ENCODE data around the gene RIN1.
"Not testable (repeated sequence)": the region's sequence is repeated elsewhere in the genome, so short reads cannot be mapped to it uniquely, and the experiment has no call there.

The RIN1 gene

DNA sequence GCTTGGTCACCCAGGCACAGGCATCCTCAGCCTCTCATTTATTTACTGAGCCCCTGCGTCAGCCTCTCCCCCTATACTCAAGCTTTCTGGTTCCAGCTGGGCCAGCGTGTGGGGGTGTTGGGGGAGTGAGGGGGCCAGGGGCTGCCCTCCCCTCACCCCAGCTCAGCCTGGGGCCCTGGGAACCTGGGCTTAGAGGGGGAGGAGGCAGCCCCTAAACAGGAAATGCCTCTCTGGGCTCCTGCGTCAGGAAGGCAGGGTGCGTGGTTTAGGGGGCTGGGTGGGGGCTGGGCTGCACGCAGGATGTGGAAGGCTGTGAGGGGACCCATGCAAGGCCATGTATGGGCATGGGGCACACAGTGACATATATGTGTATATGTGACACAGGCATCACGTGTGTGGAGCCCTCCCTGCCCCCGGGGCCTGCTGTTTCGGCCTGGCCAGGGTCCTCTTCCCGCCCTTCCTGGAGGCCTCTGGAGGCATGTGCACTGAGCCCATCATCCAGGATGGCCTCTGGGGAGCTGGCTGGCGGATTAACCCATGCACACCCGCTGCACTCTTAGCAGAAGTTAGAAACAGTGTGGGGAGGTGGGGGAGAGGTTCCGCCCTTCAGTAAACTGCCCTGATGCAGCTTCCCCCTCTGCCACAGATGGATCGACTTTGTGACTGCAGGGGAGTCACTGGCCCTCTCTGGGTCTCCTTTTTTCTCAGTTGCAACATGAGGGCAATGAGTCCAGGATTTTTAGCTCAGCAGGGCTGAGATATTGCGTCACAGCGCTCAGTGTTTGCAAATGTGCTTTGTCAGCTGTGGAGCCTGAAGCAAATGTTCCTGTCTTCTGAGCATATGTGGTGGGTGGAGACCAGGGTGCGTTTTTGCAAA lies 18.3 kb downstream of the RIN1 start:
- no peak for DNase-seq

DNA sequence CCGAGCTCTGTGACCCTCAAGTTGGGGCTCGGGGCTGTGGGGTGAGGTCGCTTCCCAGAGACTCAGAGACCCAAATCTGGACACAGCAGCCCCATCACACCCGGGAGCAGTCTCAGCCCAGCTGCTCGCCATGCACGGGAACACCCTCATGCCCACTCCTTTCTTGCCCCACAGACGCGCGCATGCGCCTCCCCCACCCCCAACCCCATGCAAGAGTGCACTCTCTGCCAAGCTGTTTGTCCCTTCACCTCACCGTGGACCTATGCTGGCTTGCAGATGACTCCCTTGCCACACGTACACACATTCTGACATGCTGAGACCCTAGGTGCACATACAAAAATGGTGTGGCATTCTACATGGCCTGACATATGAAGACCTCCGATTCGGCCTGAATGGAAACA lies 18.9 kb downstream of the RIN1 start:
- no peak for DNase-seq

DNA sequence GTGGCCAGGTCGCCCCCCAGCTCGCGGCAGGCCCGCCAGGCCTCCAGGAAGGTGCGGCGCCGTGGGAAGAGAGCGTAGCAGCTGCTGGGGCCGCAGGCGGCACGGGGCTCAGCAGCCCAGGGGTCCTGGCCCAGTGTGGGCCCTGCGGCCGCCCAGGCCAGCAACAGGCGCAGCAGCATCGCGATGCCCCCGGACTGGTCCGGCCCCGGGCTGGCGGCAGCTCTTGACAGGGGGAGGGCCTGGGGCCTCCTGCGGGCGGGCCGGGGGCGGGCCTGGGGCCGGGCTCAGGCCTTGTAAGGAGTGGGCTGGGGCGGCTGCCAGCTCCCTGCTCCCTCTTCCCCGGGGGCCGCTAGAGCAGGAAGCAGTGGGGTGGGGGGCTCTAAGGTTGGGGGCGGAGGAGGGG lies 19.4 kb downstream of the RIN1 start, which contains the start of gene CD248:
Gene CD248, minus strand, starts transcription at position 196 of the 403 bp plus-strand sequence. Its CDS starts 17 bp downstream, at position 179.
- DNase-seq, result no peak

DNA sequence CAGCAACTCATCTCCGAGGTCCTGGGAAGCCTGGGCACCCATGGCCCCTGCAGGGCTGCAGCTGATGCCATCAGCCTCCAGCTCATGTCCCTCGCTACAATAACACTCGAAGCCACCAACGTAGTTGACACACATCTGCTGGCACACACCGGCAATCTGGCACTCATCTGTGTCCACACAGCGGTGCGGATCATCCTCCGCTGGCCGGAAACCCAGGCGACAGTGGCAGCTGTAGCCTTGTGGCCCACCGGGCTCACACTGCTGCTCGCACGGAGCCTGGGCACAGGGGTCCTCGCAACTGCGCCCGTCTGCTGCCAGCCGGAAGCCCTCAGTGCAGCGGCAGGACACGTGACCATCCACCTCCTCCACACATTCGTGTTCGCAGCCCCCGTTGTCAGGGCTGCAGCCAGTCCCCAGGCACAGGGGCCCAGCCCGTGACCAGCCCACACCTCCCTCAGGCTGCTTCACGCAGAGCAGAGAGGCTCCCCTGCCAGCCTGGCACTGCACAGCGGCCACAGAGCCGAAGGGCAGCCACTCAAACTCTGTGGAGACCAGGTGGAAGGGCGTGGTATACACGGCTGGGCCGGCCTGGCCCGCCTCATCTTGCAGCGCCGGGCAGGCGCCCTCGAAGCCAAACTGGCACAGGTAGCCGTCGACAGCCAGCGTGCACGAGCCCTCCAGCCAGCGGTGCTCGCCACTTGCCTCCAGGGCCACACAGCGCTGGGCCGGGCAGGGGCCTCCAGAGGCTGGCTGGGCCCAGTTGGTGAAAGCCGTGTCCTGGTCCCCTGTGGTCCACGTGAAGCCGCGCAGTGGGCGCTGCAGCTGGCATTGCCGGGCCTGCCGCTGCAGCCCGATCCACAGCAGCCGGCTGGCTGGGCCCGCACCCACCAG lies 20.1 kb downstream of the RIN1 start:
- no peak for DNase-seq

DNA sequence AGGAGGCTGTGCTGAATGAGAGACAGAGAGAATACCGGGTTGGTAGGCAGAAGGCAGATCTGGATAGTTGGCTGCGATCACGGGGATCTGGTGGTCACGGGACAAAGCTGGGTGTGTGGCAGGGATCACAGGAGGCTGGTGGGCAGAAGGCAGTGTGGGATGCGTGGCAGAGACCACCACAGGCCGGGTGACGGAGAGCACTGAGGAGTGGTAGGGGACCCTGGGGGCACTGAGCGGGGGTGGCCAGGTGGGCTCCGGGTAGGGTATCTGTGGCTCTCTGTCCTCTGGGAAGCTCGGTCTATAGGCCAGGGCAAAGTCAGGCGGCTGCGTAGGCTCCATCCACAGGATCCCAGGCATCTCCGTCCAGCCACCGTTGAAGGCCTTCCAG lies 20.7 kb downstream of the RIN1 start:
- no peak for DNase-seq

DNA sequence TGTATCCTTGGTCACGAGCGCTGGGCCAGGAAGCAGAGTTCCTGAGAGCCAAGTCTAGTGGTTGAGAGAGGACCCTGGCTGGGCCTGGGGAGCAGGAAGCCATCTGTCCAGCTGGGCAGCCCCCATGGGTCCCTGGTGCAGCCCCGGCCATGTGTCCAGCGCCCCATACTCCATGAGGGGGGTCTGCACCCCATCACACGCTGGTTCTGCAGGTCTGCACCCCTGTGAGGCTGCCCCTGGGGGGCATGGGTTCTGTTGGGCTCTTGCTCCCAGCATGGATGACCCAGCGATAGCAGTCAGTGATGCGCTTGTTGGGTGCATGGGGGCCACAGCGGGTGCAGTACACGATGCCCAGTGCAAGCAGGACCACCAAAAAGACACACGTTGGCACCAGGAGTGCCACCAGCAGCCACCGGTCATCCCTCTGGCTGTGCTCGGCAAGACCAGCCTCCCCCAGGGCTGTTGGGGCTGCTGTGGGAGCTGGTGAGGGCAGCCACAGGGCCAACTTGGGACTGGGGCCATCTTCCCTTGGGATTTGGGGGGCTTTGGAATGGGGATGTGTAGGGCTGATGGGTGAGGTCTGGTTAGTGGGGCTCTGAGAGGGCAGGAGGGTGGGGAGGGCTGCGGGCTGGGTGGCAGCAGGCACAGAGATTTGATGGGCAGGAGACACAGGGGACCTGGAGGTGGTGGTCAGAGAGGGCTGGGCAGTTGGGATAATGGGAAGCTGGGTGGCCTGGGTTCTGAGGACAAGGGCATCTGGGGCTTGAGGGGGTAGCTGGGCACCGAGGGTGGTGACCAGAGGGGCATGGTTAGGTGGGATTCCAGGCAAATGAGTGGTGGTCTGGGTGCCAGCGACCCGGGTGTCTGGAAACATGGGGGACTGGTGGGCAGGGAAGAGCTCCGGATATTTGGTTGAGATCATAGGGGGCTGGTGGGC lies 21.4 kb downstream of the RIN1 start:
- DNase-seq, result no peak

DNA sequence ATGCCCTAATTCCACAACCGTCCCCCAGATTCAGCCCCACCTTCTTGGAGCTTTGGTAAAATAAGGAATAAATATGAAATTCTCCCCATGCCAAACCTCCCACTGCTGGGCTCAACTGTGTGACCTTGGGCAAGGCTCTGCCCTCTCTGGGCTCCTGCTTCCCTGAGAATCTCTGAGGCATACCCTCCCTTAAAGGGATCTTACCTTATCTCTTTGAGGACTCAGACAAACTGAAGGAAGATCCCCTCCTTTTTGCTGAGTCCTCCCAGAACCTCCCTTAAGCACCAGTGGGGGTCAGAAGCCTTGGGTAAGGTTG lies 22.1 kb downstream of the RIN1 start:
- no peak for DNase-seq

DNA sequence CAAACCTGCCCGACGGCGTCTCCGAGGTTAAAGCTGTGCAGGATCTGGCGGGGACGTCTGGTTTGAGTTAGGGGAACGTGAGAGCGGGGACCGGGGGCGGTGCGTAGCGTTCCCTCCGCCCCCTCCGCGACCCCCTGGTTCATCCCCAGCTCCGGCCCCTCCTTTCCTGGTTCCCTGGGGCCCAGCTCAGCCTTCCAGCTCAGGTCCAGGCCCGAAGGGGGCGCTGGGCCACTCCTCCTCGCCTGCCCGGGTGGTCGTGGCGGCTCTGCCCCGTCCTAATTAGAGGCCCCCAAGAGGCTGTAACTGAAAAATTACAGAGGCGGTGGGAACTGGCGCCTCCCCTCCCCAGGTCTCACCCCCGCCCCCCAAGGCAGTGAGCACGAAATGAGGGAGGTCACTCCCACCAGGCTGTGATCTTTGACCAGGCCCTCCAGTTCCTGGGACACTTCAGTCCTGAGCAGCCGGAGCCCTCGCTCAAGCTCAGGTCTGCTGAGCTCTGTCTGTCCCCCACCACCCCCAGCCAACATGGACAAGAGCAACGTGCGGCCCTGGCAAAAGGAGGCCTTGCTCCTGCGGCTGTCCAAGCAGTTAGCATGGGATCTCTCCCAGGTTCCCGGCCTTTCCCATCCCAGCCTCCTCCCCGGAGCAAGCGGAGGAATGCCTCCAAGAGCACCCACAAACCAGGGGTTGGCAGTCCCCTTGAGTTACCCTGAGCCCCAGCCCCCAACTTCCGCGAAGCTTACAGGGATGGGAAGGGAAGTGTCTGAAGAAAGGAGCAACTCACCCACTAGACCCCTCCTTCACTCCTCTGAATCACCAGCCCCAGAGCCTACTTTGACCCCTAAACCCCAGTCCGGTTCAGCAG lies 22.7 kb downstream of the RIN1 start:
- no peak for DNase-seq

DNA sequence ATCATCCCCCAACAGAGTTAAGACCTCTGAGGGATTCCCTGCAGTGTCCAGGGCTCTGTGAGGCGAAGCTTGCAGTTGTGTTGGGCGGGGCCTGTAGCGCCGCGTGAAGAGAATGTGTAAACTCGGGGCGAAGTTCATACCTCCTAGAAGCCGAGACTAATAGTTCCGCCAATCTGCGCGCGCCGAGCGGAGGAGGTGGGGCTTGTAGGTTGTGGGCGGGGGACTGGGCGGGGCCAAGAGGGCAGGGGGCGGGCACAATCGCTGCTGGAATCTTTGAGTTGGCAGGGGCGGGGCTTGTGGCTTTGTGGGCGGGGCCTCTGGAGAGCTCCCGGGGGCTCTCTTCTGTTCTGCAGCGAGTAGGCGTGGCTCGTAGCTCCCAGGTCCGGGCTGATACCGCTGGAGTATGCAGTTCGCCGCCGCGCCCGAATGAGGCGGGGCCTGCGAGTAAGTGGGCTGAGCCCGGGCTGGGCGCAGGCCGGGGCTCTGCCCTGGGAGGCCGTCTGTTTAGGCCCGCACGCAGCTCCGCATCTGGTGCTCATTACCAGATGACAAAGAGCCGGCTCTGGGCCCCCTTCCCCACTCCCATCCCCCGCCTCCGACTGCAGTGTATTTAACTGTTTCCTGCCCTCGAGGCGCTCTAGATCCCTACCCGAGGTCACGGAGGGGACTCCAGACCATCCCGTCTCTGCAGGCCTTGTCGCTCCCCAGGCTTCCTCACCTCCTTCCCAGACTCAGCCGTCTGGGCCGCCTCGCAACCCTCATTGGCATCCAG lies 23.5 kb downstream of the RIN1 start:
- peak; percentile 85 to 93 for DNase-seq

DNA sequence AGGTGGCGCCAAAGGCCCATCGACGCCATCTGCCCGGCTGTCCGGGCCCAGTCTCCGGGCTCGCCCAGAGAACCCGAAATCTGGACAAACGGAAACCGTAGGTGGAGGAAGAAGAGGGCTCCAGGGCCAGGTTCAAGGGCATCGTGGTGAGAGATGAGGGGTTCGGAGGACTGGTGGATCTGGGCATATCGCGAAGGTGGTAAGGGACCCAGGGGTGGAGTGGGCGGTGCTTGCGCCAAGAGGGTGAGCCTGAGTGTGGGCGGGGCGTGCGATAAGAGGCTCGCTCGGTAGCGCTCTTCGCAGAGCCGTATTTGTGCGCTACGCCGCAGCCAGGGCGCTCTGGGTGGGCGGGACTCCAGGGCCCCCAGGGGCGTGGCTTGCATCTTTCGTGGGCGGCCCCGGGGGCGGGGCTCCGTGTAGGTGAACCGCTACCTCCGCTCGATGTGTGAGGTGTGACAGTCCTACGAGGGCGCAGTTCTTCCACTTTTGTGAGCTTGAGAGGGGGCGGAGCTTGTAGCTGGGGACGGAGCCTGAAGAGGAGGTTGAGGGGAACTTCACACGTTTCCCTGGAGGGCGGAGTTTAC lies 24.2 kb downstream of the RIN1 start:
- peak; percentile 87 to 92 for DNase-seq

DNA sequence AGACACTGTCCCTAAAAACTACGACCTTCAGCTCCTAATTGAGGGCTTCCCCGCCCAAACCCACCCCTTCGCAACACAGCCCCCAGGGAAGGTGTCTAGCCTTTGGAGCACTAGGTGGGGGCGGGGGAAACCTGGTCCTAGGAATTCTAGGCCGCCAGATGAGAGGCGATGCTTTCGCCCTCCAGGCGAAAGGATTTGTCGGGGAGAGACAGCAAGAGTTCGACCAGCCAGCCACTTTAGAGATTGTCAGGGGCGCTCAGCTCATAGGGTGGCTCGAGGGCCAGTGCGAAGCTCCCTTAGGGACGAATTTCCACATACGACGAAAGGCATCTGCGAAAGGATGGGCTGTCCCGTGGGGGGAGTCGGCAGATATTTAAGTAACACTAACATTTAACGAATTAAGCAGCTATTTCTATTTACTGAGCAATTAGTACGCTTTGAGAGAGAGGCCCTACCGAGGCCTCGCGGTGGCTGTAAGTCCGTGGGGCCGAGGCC lies 24.7 kb downstream of the RIN1 start:
- DNase-seq, result no peak

DNA sequence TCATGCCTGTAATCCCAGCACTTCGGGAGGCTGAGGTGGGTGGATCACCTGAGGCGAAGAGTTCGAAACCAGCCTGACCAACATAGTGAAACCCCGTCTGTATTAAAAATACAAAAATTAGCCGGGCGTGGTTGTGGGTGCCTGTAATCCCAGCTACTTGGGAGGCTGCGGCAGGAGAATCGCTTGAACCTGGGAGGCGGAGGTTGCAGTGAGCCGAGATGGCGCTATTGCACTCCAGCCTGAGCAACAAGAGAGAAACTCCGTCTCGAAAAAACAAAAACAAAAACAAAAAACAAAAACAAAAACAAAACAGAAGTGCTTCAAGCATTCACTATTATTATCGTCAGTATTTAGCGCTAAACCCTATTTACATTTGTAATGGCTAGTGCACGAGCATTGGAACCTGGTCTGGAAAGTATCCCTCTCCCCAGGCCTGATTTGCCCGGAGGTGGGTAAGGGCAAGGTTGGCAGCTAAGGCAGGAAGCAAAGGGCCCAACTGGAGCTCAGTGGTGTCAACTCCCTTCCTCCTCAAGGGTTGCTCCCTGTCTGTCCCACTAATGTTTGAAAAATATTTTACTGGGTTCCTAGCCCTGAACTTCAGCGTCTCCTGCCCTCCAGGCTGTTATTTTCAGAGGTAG lies 25.3 kb downstream of the RIN1 start:
- DNase-seq, result not testable (repeated sequence)

DNA sequence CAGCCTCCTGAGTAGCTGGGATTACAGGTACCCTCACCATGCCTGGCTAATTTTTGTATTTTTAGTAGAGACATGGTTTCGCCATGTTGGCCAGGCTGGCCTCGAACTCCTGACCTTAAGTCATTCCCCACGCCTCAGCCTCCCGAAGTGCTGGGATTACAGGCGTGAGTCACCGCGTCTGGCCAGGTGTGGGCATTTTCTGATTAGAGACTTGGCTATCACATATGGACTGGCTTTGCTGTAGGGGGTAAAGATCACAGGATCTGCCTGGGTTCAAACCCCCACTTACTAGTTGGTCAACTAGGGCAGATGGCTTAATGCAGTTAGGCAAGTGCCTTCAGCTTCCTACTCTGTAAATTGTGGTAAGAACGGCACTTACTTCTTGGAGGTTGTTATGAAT lies 25.9 kb downstream of the RIN1 start:
- DNase-seq, result no peak

DNA sequence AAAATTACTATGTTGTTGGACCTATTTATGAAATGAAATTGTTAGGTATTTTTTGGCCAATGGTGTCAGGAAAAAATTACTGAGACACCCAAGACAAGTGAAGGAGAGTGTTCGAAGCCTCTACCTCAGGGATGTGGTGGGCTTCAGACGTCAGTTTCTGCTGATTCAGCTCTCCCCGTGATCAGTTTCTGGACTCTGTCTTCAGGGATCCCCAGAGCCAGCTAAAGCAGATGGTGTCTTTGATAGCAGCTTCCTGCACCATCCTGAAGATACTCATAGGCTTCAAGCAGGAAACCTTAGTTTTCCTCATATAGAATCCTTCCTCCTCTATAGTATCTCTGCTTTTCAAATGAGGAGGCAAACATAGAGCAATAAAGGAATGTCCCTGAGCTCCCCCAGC lies 26.8 kb downstream of the RIN1 start:
- no peak for DNase-seq

DNA sequence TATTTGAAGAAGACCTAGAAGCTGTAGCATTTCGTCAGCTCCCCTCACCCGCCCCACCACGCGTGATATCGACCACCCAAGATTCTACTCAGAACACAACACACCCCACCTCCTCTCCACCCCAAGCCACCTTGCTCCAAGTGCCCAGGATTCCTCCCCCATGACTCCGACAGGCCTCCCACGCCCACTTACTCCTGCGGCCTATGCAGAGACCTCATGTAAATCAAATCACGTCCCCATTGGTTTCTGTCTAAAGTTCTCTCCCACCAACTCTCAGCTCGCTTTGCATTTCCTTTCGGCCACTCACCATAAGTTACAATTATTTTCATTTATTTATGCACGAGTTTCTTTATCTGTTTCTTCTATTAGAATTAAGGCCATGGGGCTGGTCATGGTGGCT lies 33.6 kb downstream of the RIN1 start:
- DNase-seq, result no peak

DNA sequence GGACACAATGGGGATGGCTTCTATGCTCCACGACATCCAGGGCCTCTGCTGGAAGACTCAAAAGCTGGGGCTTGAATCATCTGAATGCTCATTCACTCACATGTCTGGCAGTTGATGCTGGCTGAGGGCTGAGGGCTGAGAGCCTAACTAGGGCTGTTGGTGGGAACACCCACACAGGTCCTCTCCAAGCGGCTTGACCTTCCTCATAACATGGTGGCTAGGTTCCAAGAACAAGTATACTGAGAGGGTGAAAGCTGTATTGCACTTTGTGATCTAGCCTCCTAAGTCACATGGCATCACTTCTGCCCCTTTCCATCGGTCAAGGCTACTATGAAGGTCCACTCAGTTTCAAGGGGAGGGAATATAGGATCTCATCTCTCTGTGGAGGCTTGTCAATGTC lies 37.0 kb downstream of the RIN1 start:
- no peak for DNase-seq

DNA sequence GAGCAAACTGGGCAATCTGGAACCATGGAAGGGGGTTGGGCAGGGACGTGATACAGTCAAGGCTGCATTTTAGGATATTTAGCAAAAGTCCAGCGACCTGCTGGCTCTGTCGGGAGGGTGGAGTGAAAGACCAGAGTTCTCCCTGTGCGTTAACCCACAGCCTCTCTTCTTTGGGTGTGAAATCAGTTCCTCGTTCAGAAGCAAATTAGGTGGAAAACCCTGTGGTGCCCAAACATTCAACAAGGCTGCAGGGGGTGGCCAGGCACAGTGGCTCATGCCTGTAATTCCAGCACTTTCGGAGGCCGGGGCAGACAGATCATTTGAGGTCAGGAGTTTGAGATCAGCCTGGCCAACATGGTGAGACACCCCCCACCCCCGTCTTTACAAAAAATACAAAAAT lies 38.6 kb downstream of the RIN1 start:
- DNase-seq, result no peak

DNA sequence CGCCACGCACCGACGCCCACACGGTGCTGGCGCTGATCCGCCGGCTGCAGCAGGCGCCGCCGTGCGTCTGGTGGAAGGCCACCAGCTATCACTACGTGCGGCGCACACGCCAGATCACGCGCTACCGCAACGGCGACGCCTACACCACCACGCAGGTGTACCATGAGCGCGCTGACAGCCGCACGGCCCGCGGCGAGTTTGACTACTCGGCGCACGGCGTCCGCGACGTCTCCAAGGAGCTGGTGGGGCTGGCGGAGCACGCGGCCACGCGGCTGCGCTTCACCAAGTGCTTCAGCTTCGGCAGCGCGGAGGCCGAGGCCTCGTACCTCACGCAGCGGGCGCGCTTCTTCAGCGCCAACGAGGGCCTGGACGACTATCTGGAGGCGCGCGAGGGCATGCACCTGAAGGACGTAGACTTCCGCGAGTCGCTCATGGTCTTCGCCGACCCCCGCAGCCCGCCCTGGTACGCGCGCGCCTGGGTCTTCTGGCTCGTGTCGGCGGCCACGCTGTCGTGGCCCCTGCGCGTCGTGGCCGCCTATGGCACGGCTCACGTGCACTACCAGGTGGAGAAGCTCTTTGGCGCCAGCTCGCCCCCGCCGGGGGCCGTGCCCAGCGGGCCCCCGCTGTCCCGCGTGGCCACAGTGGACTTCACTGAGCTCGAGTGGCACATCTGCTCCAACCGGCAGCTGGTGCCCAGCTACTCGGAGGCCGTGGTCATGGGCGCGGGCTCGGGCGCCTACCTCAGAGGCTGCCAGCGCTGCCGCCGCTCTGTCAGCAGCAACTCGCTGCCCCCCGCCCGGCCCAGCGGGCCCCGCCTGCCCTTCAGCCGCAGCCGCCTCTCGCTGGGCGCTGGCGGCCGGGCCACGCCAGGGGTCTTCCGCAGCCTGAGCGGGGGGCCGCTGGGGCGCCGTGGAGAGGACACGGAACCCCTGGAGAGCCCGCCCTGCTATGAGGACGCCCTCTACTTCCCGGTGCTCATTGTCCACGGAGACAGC lies 41.3 kb downstream of the RIN1 start:
- no peak for DNase-seq

All from SW 1271 (cell line).